ENCODE results near the gene ICAM2.

- TF ChIP-seq CTCF (IDR thresholded peaks at IDR 0.05) (no peak), EP300 (IDR thresholded peaks at IDR 0.05) (no peak), POLR2AphosphoS5 (IDR thresholded peaks at IDR 0.05) (no peak)
Measured at GRCh38 chr17:64002658-64003525, 17.5 kb downstream of the ICAM2 start.

Measured in gastroesophageal sphincter (tissue), 3 donors.